Lower lobe of right lung (tissue), 2 donors: ENCODE results near the gene TLX2. TPM values are rescaled to one million over a fixed set of nuclear protein-coding genes. Genes with fewer than 3 reads are reported as not detected.
"Not testable (repeated sequence)": the region's sequence is repeated elsewhere in the genome, so short reads cannot be mapped to it uniquely, and the experiment has no call there.

Source experiments
- ATAC-seq, 2 donors: fragments of 200-7000 bp; cut with Tn5 transposase; one replicate each; pipeline ENCODE4 v1.9.1; 2020 to 2022; ENCODE audit warnings: mild to moderate bottlenecking in 2 of 2, moderate library complexity in 2 of 2
- DNase-seq: peaks from one replicate; pipeline ENCODE4 v3.0.0-alpha.2; 2020
- H3K27ac ChIP-seq: fragments of 200-600 bp; one replicate; pipeline ENCODE4 v1.8.0; 2022
- H3K27me3 ChIP-seq: fragments of 200-600 bp; one replicate; pipeline ENCODE4 v1.8.0; 2022; ENCODE audit warnings: low read depth
- H3K36me3 ChIP-seq: fragments of 200-600 bp; one replicate; pipeline ENCODE4 v1.8.0; 2022; ENCODE audit warnings: mild to moderate bottlenecking
- H3K4me1 ChIP-seq: fragments of 200-600 bp; one replicate; pipeline ENCODE4 v1.8.0; 2022
- H3K4me3 ChIP-seq: fragments of 200-600 bp; one replicate; pipeline ENCODE4 v1.8.0; 2022; ENCODE audit warnings: mild to moderate bottlenecking
- H3K9me3 ChIP-seq: fragments of 200-600 bp; one replicate; pipeline ENCODE4 v1.8.0; 2022
- CTCF ChIP-seq: fragments of 200-600 bp; IDR thresholded peaks from one replicate; pipeline ENCODE4 v1.8.0; 2022; ENCODE audit warnings: antibody characterized with exemption, mild to moderate bottlenecking
- intact Hi-C: fragments of 100-400 bp; cut with DNase I; formaldehyde crosslinking; loops from one replicate; pipeline ENCODE4 v1.11.0; 2022
- total RNA-seq: library from RNA; stranded (reverse); fragmentation: NEBNext Ultra II Directional; extraction: Animal tissue kit (Norgen Biotek cat#: 25700); gene quantifications from one replicate; pipeline ENCODE4 v1.2.1, GENCODE V29; 2021
- donor health status: DM: no; HTN: yes; CAD: no; lungs with severe emphysema.

The TLX2 gene
- total RNA-seq, 1 donor from 2014 or later, result not detected

GRCh38 chr2:74474481-74474880 lies 39.8 kb upstream of the TLX2 start:
- Histone ChIP-seq H3K27ac (no peak overlapping the region), H3K36me3 (peaks cover 36% of the 10 kb centered on the region), H3K9me3 (no peaks in the 10 kb centered on the region), H3K4me3 (no peak overlapping the region), H3K27me3 (no peaks in the 10 kb centered on the region), H3K4me1 (peaks cover 29% of the 10 kb centered on the region)
- intact Hi-C loops, result no loop called here
- no peak for DNase-seq
- ATAC-seq, result no peak
- no peak for TF ChIP-seq CTCF

- peaks cover 38% of the 10 kb centered on the region for H3K36me3 ChIP-seq
- H3K4me3 ChIP-seq, result no peak overlapping the region
- DNase-seq (no peak), ATAC-seq (no peak)
- no peak for TF ChIP-seq CTCF
- no peaks in the 10 kb centered on the region for H3K9me3 ChIP-seq
- no peaks in the 10 kb centered on the region for H3K27me3 ChIP-seq
- no peak overlapping the region for H3K27ac ChIP-seq
- intact Hi-C loops, result no loop called here
- H3K4me1 ChIP-seq, result peaks cover 29% of the 10 kb centered on the region
Measured at GRCh38 chr2:74474899-74475298, 39.4 kb upstream of the TLX2 start.

GRCh38 chr2:74481431-74481830 lies 32.8 kb upstream of the TLX2 start:
- H3K4me1 ChIP-seq, result peaks cover 41% of the 10 kb centered on the region
- TF ChIP-seq CTCF, result no peak
- no peaks in the 10 kb centered on the region for H3K27me3 ChIP-seq
- intact Hi-C loops, result no loop called here
- peak overlapping the region; percentile 98 for H3K4me3 ChIP-seq
- ATAC-seq (no peak), DNase-seq (no peak)
- peaks cover 42% of the 10 kb centered on the region for H3K36me3 ChIP-seq
- no peaks in the 10 kb centered on the region for H3K9me3 ChIP-seq
- peak overlapping the region; percentile 92 for H3K27ac ChIP-seq

GRCh38 chr2:74481961-74482800 lies 32.1 kb upstream of the TLX2 start:
- no peaks in the 10 kb centered on the region for H3K9me3 ChIP-seq
- intact Hi-C loops, result loop anchor here (2.0 kb wide), 1 partner anchor 105 kb away; no protein-coding TSS in a partner anchor
- peaks cover 35% of the 10 kb centered on the region for H3K4me1 ChIP-seq
- peak overlapping the region; percentile 98 for H3K4me3 ChIP-seq
- no peaks in the 10 kb centered on the region for H3K27me3 ChIP-seq
- no peak for TF ChIP-seq CTCF
- H3K36me3 ChIP-seq, result peaks cover 49% of the 10 kb centered on the region
- DNase-seq, result no peak
- ATAC-seq, result peak; percentile 76 to 81
- H3K27ac ChIP-seq, result peak overlapping the region; percentile 92

- peak; percentile 99 for ATAC-seq
- no peaks in the 10 kb centered on the region for H3K9me3 ChIP-seq
- H3K27ac ChIP-seq, result peak within 1 kb of the TSS; percentile 92
- peak; percentile 97 for DNase-seq
- peak; percentile 88 for TF ChIP-seq CTCF
- peaks cover 32% of the 10 kb centered on the region for H3K4me1 ChIP-seq
- intact Hi-C loops, result loop anchor here (2.0 kb wide), 1 partner anchor 104 kb away; no protein-coding TSS in a partner anchor
- H3K4me3 ChIP-seq, result peak within 1 kb of the TSS; percentile 98
- H3K27me3 ChIP-seq, result no peaks in the 10 kb centered on the region
- H3K36me3 ChIP-seq, result peaks cover 49% of the 10 kb centered on the region
Measured at GRCh38 chr2:74482801-74483674, 31.2 kb upstream of the TLX2 start, which contains the start of the genes CCDC142 and TTC31. Gene CCDC142 (minus strand): TSS chr2:74482998. CDS start chr2:74482837, 161 bp downstream. Gene TTC31 (plus strand): TSS chr2:74483081. CDS start chr2:74483096, 15 bp downstream.

- H3K9me3 ChIP-seq, H3K27me3 ChIP-seq, ATAC-seq: not testable (repeated sequence)
- Histone ChIP-seq H3K4me1 (peaks cover 32% of the 10 kb centered on the region), H3K27ac (peak overlapping the region; percentile 92), H3K4me3 (peak overlapping the region; percentile 98), H3K36me3 (peaks cover 56% of the 10 kb centered on the region)
- intact Hi-C loops, result loop anchor here (2.0 kb wide), 1 partner anchor 103 kb away; no protein-coding TSS in a partner anchor
- DNase-seq, result peak; percentile 28
Measured at GRCh38 chr2:74483675-74484164, 30.5 kb upstream of the TLX2 start.
